HG03025 (cell line): ENCODE measurements around the gene PTGFR.

ENCODE experiments used
- ATAC-seq: cut with Tn5 transposase; IDR thresholded peaks from one replicate; pipeline ENCODE4 v1.9.1; 2021; ENCODE audit warnings: mild to moderate bottlenecking, moderate library complexity; ENCODE audit not compliant: unreplicated experiment, low FRiP score

The PTGFR gene

GRCh38 chr1:78519446-78519845 lies 28.7 kb downstream of the PTGFR start:
- no peak for ATAC-seq

GRCh38 chr1:78520216-78520615 lies 29.4 kb downstream of the PTGFR start:
- no peak for ATAC-seq

- no peak for ATAC-seq
Measured at GRCh38 chr1:78520843-78521242, 30.1 kb downstream of the PTGFR start.

DNA sequence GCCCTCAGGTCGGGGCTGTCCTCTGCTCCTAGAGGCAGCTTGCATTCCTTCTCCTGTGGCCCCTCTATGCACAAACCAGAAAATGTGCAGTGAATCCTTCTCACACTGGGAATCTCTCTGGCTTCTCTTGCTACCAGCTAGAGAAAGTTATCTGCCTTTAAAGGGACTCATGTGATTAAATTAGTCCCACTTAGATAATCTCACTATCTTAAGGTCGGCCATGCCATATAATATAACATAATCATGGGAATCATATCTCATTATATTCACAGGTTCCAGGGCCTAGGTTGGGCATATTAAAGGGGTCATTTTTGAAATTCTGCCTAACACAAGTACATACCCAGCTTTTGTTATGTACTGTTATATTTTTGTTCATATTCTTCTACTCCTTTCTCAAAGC lies 31.4 kb downstream of the PTGFR start:
- no peak for ATAC-seq

GRCh38 chr1:78526496-78526895 lies 35.7 kb downstream of the PTGFR start:
- no peak for ATAC-seq

DNA sequence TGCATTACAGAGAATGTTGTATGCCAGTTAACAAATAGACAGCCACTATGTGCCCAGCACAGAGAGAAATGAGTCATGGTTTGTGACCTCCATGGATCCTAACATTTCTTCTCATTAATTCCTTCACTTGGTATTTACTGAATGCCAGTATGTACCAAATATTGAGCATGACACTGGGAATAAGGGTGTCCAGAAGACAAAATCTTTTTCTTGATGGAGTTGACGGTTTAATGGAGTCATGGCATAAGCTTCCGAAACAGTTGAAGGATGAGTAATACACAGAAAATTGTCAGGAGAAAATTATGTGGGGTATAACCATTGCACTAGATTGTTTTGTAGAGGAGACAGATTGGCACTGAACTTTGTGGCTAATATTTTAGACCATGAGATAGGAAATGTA lies 36.9 kb downstream of the PTGFR start:
- ATAC-seq = no peak

DNA sequence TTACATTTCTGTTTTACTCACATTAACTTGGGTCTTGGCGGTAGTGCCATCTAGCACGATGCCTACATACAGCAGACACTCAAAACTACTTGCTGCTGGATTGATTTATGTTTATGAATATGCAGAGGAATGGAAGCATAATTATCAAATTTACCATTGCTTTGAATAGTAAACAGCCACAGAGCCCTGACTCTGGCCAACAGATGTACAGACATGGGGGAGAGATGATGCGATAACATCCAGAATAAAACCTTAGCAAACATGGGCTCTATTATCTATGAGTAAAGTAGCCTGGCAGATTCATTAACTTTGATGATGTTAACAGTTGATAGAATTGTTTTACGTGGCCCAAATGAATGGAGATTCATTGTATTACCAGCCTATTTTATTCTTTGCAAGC lies 42.8 kb downstream of the PTGFR start:
- ATAC-seq = no peak

- ATAC-seq = no peak
Measured at GRCh38 chr1:78535286-78535685, 44.5 kb downstream of the PTGFR start.

DNA sequence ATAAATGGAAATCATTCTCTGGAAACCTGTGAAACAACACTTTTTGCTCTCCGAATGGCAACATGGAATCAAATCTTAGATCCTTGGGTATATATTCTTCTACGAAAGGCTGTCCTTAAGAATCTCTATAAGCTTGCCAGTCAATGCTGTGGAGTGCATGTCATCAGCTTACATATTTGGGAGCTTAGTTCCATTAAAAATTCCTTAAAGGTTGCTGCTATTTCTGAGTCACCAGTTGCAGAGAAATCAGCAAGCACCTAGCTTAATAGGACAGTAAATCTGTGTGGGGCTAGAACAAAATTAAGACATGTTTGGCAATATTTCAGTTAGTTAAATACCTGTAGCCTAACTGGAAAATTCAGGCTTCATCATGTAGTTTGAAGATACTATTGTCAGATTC lies 45.7 kb downstream of the PTGFR start:
- no peak for ATAC-seq

DNA sequence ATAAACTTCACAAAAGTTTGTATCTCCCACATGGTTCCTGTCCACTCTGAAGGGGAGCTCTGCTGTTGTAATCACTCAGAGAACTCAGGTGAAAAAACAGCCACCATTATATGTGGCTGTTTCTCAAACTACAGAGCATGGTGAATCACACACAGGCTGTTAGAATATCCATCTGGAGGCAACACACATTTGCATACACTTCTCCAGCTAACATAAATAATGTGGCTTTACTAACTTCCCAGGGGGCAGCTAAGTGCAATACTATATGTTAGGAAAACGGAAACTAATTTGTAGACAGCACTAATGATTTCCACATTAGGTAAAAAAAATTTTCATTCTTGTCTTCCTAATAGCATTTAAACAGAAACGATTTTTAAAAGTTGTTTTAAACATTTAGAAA lies 49.3 kb downstream of the PTGFR start:
- no peak for ATAC-seq

DNA sequence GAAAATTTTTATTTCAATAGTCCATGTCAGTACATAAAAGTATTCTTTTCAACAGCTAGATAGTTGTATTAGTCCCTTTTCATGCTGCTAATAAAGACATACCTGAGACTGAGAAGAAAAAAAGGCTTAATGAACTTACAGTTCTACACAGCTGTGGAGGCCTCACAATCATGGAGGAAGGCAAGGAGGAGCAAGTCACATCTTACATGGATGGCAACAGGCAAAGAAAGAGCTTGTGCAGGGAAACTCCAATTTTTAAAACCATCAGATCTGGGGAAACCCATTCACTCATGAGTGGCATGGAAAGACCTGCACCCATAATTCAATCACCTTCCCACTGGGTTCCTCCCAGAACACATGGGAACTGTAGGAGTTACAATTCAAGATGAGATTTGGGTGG lies 50.7 kb downstream of the PTGFR start:
- ATAC-seq = no peak

- no peak for ATAC-seq
Measured at GRCh38 chr1:78543941-78544643, 53.3 kb downstream of the PTGFR start.

- no peak for ATAC-seq
Measured at GRCh38 chr1:78547081-78547480, 56.3 kb downstream of the PTGFR start.

GRCh38 chr1:78549331-78549730 lies 58.6 kb downstream of the PTGFR start:
- no peak for ATAC-seq

GRCh38 chr1:78549891-78550290 lies 59.1 kb downstream of the PTGFR start:
- ATAC-seq = no peak

DNA sequence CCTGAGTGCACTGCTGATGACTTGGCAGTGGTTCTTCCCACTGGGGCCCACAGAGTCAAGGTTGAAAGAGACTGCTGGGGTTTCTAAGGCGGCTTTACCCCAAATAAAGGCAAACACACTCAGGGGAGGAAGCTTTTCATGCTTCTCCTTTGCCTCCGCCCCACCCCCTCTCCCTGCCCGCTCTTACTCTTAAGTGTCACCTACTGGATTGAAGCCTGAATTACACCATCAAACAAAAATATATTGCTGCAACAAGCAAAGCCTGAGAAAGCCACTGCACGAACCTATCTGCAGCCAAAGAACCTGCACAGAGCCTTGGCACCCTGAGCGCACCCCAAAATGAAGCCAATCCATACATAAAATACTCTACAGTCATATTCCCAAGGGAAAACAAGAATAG lies 63.1 kb downstream of the PTGFR start:
- ATAC-seq = no peak

DNA sequence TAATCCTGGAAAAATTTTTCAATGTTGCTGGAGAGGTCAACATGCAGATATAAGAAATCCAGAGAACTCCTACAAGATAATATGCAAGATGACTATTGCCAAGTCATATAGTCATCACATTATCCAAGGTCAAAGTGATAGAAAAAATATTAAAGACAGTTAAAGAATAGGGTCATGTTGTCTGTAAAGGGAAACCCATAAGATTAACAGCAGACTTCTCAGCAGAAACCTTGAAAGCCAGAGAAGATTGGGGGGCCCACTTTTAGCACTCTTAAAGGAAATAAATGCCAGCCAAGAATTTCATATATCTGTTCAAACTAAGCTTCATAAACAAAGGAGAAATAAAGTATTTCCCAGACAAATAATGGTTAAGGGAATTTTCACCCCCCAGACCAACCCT lies 64.1 kb downstream of the PTGFR start:
- no peak for ATAC-seq

DNA sequence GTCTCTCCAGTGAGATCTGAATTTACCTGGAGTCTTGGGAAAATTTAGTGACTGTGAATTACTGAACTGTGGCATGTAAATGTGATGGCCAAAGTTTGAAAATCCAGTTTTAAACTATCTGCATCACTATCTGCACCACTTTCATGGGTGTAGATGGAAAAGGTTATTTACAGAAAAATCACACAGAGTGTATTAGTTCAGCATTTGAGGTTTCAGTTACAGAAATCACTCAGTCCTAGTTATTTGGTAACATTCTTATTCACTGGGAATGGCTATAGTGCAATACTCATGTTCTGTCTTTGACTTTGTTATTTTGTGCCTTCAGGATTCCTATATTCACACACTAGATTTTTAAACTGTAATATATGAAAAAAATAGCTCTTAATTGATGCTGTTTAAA lies 68.9 kb downstream of the PTGFR start:
- ATAC-seq = no peak

DNA sequence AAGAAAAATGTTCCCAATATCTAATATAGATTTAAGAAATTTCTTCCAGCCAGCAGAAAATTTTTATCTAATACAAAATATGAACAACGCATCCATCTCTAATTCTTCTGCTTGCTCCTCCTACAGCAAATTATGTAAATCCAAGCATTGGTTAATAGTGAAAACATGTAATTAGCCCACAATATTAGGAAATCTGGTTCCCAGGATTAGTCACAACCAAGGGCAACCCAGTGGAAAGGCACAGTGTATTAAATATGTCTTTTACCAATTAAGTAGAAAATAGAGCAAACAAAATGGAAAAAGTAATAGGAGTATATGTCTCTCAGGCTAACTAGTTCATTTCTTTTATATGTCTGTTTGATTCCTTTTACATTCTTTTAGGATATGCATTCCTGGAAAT lies 70.0 kb downstream of the PTGFR start:
- no peak for ATAC-seq

GRCh38 chr1:78561856-78562255 lies 71.1 kb downstream of the PTGFR start:
- ATAC-seq = no peak

DNA sequence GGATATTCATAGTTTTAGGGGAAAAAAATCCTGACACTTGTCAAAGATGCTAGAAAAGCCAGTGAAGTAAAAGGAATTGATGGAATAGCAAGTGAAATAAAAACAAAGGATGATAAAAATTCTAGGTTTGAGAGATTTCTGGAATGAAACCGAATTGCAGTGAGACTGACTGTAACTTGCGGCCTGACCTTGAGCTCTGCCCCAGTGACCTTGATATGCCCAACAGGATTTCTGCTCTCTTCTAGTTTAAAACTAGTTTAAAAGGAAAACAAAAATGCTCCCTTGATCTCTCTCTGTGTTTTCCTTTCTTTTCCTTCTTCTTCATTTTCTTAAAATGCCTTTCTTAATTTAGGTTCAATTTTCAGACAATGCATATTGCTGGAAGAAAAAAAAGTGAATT lies 74.6 kb downstream of the PTGFR start:
- no peak for ATAC-seq

DNA sequence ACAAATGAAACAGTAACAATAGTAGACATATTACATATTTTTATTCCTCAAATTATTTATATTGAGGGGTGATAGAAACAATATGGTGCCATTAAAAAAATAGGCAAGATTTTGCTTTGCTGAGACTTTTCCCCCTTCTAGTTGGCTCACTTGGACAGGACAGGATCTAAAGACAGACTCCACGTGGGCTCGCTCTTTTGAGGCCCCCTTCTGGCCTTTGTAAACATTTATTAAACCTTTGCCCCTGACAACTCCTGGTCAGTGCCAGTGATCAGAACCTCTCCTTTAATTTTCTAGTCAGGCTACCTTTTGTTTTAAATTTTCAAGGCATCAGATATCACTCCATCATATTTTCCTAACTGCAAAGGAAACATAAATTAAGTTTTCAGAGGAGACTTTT lies 79.8 kb downstream of the PTGFR start:
- no peak for ATAC-seq
